Stomach (tissue), 4 donors: ENCODE results near the gene KTN1.

Source experiments
- CTCF ChIP-seq, 7 experiments: fragments of 450-650 bp in 4 of 7; fragments of 200-600 bp in 3 of 7; sonication (generic) in 3 of 7; IDR thresholded peaks; one replicate each; pipeline ENCODE4 v1.5.1; 2016 to 2019; ENCODE audit warnings: antibody characterized with exemption in 7 of 7, control low read depth in 2 of 7, mild to moderate bottlenecking in 1 of 7
- POLR2A ChIP-seq, 4 donors: fragments of 450-650 bp; IDR thresholded peaks; one replicate each; pipeline ENCODE4 v1.6.1; 2016; ENCODE audit warnings: antibody characterized with exemption in 4 of 4, control low read depth in 2 of 4, mild to moderate bottlenecking in 1 of 4, moderate library complexity in 1 of 4

- TF ChIP-seq CTCF (IDR thresholded peaks at IDR 0.05), result no peak
- no peak for TF ChIP-seq POLR2A (IDR thresholded peaks at IDR 0.05)
Measured at GRCh38 chr14:55625481-55625880, 45.5 kb downstream of the KTN1 start.
